SK-N-SH (cell line): ENCODE measurements around the gene OR5H15. TPM values are rescaled to one million over a fixed set of nuclear protein-coding genes. Genes with fewer than 3 reads are reported as not detected.

Experiments
- CTCF ChIA-PET: fragments of 300-600, 350-600 bp; formaldehyde crosslinking; extraction: SDS; loops from one replicate; lab custom pipeline; 2021; lab: Yijun Ruan, JAX
- POLR2A ChIA-PET: fragments of 350-600 bp; sonication (Branson Sonifier 250); formaldehyde crosslinking; extraction: SDS; loops from one replicate; lab custom pipeline; 2020; ENCODE audit warnings: antibody characterized with exemption, inconsistent platforms; lab: Yijun Ruan, JAX
- DNase-seq: peaks from one replicate; pipeline ENCODE4 v3.0.0; 2012
- H2AFZ ChIP-seq: fragments of 200-600 bp; sonication (generic); 2 replicates; pipeline ENCODE4 v1.8.1; 2016; ENCODE audit warnings: antibody characterized with exemption, mild to moderate bottlenecking, low read depth
- H3F3A ChIP-seq: fragments of 200-600 bp; sonication (generic); replicated peaks from 2 replicates; pipeline ENCODE3; 2016; ENCODE audit warnings: antibody characterized with exemption, mild to moderate bottlenecking; ENCODE audit not compliant: insufficient read depth
- H3K27ac ChIP-seq, 2 experiments: fragments of 200-500 bp in 1 of 2; fragments of 200-600 bp in 1 of 2; sonication (Bioruptor generic) in 1 of 2; sonication (generic), shearing (Covaris generic) in 1 of 2; 2 replicates each; pipeline versions ENCODE4 v1.5.1 to v1.6.1; 2014 to 2016; ENCODE audit warnings: low read depth in 2 of 2, inconsistent platforms in 1 of 2, low read length in 1 of 2, mild to moderate bottlenecking in 1 of 2, mixed read lengths in 1 of 2
- H3K27me3 ChIP-seq: fragments of 200-600 bp; sonication (generic), shearing (Covaris generic); 2 replicates; pipeline ENCODE4 v1.6.1; 2016; ENCODE audit warnings: mixed run types; ENCODE audit not compliant: insufficient read depth
- H3K36me3 ChIP-seq, 2 experiments: fragments of 200-500 bp in 1 of 2; fragments of 200-600 bp in 1 of 2; sonication (Bioruptor generic) in 1 of 2; sonication (generic) in 1 of 2; replicated peaks in 1 of 2; 2 replicates each; pipeline versions ENCODE3 to v1.5.1; 2014 to 2016; ENCODE audit warnings: low read length in 1 of 2, mild to moderate bottlenecking in 1 of 2; ENCODE audit not compliant: insufficient read depth in 2 of 2, control insufficient read depth in 1 of 2
- H3K4me1 ChIP-seq, 2 experiments: fragments of 200-500 bp in 1 of 2; fragments of 200-600 bp in 1 of 2; sonication (Bioruptor generic) in 1 of 2; sonication (generic), shearing (Covaris generic) in 1 of 2; 2 replicates each; pipeline versions ENCODE4 v1.5.1 to v1.6.1; 2014 to 2016; ENCODE audit warnings: low read depth in 1 of 2, low read length in 1 of 2, mixed run types in 1 of 2; ENCODE audit not compliant: insufficient read depth in 2 of 2, control insufficient read depth in 1 of 2
- H3K4me2 ChIP-seq: fragments of 200-600 bp; sonication (generic), shearing (Covaris generic); 2 replicates; pipeline ENCODE4 v1.6.1; 2017; ENCODE audit warnings: mixed run types
- H3K4me3 ChIP-seq, 2 experiments: fragments of 200-500 bp in 1 of 2; fragments of 200-600 bp in 1 of 2; sonication (Bioruptor generic) in 1 of 2; sonication (generic), shearing (Covaris generic) in 1 of 2; 2 replicates each; pipeline versions ENCODE4 v1.5.1 to v1.8.1; 2014 to 2016; ENCODE audit warnings: low read depth in 2 of 2, inconsistent platforms in 1 of 2, low read length in 1 of 2, mild to moderate bottlenecking in 1 of 2, mixed read lengths in 1 of 2, moderate library complexity in 1 of 2
- H3K79me2 ChIP-seq: fragments of 200-600 bp; sonication (generic); 2 replicates; pipeline ENCODE4 v1.8.1; 2017; ENCODE audit warnings: mild to moderate bottlenecking; ENCODE audit not compliant: insufficient read depth
- H3K9ac ChIP-seq: fragments of 200-600 bp; sonication (generic); 2 replicates; pipeline ENCODE4 v1.6.1; 2017; ENCODE audit warnings: mixed run types
- H3K9me2 ChIP-seq: fragments of 200-600 bp; sonication (generic); 2 replicates; pipeline ENCODE4 v1.6.1; 2017; ENCODE audit warnings: mixed run types
- H3K9me3 ChIP-seq: fragments of 200-600 bp; sonication (generic); 2 replicates; pipeline ENCODE4 v1.6.1; 2017; ENCODE audit warnings: mixed run types, mild to moderate bottlenecking, moderate library complexity
- H4K20me1 ChIP-seq: fragments of 200-600 bp; sonication (generic); 2 replicates; pipeline ENCODE4 v1.6.1; 2017; ENCODE audit warnings: mild to moderate bottlenecking, mixed run types; ENCODE audit not compliant: insufficient read depth
- CHD2 ChIP-seq: fragments of 150-350 bp; IDR thresholded peaks from 2 replicates; pipeline ENCODE4 v1.6.1; 2018; ENCODE audit warnings: low read length; ENCODE audit not compliant: partially characterized antibody
- EP300 ChIP-seq, 2 experiments: IDR thresholded peaks; 2 replicates each; pipeline versions ENCODE4 v1.4.0 to v1.6.1; 2012; ENCODE audit warnings: borderline replicate concordance in 1 of 2, low read depth in 1 of 2, low read length in 1 of 2
- GATA2 ChIP-seq: sonication (generic); formaldehyde crosslinking; IDR thresholded peaks from 2 replicates; pipeline ENCODE4 v1.5.0; 2020; ENCODE audit warnings: mild to moderate bottlenecking, missing genetic modification reagents
- MXI1 ChIP-seq: IDR thresholded peaks from 2 replicates; pipeline ENCODE4 v1.6.1; 2012; ENCODE audit warnings: mild to moderate bottlenecking, low read depth, low read length, improper control_type of control experiment
- NFIC ChIP-seq: IDR thresholded peaks from 2 replicates; pipeline ENCODE4 v1.4.0; 2012; ENCODE audit warnings: borderline replicate concordance
- NRF1 ChIP-seq: IDR thresholded peaks from 2 replicates; pipeline ENCODE4 v1.6.1; 2012; ENCODE audit warnings: low read depth, mild to moderate bottlenecking, low read length
- RAD21 ChIP-seq: IDR thresholded peaks from 2 replicates; pipeline ENCODE4 v1.6.1; 2012; ENCODE audit warnings: mild to moderate bottlenecking, low read length
- RFX5 ChIP-seq: IDR thresholded peaks from 2 replicates; pipeline ENCODE4 v1.6.1; 2012; ENCODE audit warnings: mild to moderate bottlenecking, improper control_type of control experiment, low read length
- RXRA ChIP-seq: IDR thresholded peaks from 2 replicates; pipeline ENCODE4 v1.4.0; 2012; ENCODE audit warnings: low read depth, mild to moderate bottlenecking, borderline replicate concordance
- SMC3 ChIP-seq: IDR thresholded peaks from 2 replicates; pipeline ENCODE4 v1.6.1; 2012; ENCODE audit warnings: low read depth, low read length, improper control_type of control experiment
- TCF12 ChIP-seq: IDR thresholded peaks from 2 replicates; pipeline ENCODE4 v1.4.0; 2012
- USF1 ChIP-seq: IDR thresholded peaks from 2 replicates; pipeline ENCODE4 v1.4.0; 2012; ENCODE audit warnings: low read depth, borderline replicate concordance
- YY1 ChIP-seq: IDR thresholded peaks from 2 replicates; pipeline ENCODE4 v1.4.0; 2012; ENCODE audit warnings: low read depth, mild to moderate bottlenecking
- WGBS: methylation state at CpG from one replicate; pipeline ENCODE4 v1.1.6; 2017; ENCODE audit warnings: low lambda C conversion rate; 5-methylcytosine and 5-hydroxymethylcytosine counted together
- polyA plus RNA-seq, 3 experiments: library from polyadenylated mRNA; depleted of rRNA; stranded (reverse); fragments of >200 nt; gene quantifications; 2 replicates each; pipeline ENCODE4 v1.2.3, GENCODE V29; 2012
- TF ChIP-seq, protein P1 (sequence below): fragments of 150-350 bp; IDR thresholded peaks from 2 replicates; pipeline ENCODE4 v1.6.1; 2017; ENCODE audit warnings: antibody characterized with exemption, low read length, low read depth, borderline replicate concordance
- TF ChIP-seq, protein P2 (sequence below): IDR thresholded peaks from 2 replicates; pipeline ENCODE4 v1.4.0; 2012; ENCODE audit warnings: low read depth

The OR5H15 gene
- polyA plus RNA-seq, 1 of the 3 experiments (the other 2 are of a cell fraction): not detected

GRCh38 chr3:98172621-98173020 lies 6.1 kb downstream of the OR5H15 start:
- no peak for DNase-seq
- POLR2A ChIA-PET: no interaction called here
- 6% methylated on average over 7 of the region's 7 CpGs for WGBS

GRCh38 chr3:98180319-98180890 lies 13.9 kb downstream of the OR5H15 start:
- no peak for DNase-seq
- H3K79me2 ChIP-seq: no peaks in the 10 kb centered on the region
- ChIA-PET POLR2A (no interaction called here), CTCF (no interaction called here)
- H3K9me3 ChIP-seq: no peaks in the 10 kb centered on the region
- no peaks in the 10 kb centered on the region for H3K4me1 ChIP-seq
- no peak overlapping the region for H3K9ac ChIP-seq
- TF ChIP-seq SMC3 (no peak), YY1 (no peak), USF1 (no peak), CHD2 (no peak), GATA2 (CRISPR knock-in tag) (no peak)
- TF ChIP-seq, protein P1, sequence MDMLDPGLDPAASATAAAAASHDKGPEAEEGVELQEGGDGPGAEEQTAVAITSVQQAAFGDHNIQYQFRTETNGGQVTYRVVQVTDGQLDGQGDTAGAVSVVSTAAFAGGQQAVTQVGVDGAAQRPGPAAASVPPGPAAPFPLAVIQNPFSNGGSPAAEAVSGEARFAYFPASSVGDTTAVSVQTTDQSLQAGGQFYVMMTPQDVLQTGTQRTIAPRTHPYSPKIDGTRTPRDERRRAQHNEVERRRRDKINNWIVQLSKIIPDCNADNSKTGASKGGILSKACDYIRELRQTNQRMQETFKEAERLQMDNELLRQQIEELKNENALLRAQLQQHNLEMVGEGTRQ: no peak
- no peaks in the 10 kb centered on the region for H3F3A ChIP-seq
- H3K27me3 ChIP-seq: no peaks in the 10 kb centered on the region; the same call in 1 of the 2 replicates
- WGBS: 2% methylated on average over 3 of the region's 3 CpGs
- no peaks in the 10 kb centered on the region for H3K36me3 ChIP-seq
- no peak overlapping the region for H2AFZ ChIP-seq
- H3K4me3 ChIP-seq: no peak overlapping the region
- H3K27ac ChIP-seq: no peak overlapping the region
- H3K4me2 ChIP-seq: no peak overlapping the region
- no peaks in the 10 kb centered on the region for H3K9me2 ChIP-seq
- no peaks in the 10 kb centered on the region for H4K20me1 ChIP-seq

More at GRCh38 chr3:98172621-98173020, 6.1 kb downstream of the OR5H15 start:
- H2AFZ ChIP-seq: peak overlapping the region; percentile 49; the same call in 1 of the 2 replicates
- no peaks in the 10 kb centered on the region for H3K27me3 ChIP-seq
- CTCF ChIA-PET: interaction anchor here (0.7 to 1.0 kb wide), 2 partner anchors 10 to 16 kb away, joined by 3 read pairs; no protein-coding TSS in a partner anchor
- no peaks in the 10 kb centered on the region for H3K9me2 ChIP-seq
- TF ChIP-seq RAD21 (no peak), USF1 (peak; percentile 33; the same call in 1 of the 2 replicates)
- TF ChIP-seq, all 33 proteins: peak for 1
- no peak overlapping the region for H3K27ac ChIP-seq
- H3K36me3 ChIP-seq: no peaks in the 10 kb centered on the region
- H3K4me2 ChIP-seq: no peak overlapping the region
- H3K4me3 ChIP-seq: no peak overlapping the region
- H3K4me1 ChIP-seq: no peaks in the 10 kb centered on the region
- H3F3A ChIP-seq: no peaks in the 10 kb centered on the region
- no peaks in the 10 kb centered on the region for H3K9me3 ChIP-seq
- no peaks in the 10 kb centered on the region for H3K79me2 ChIP-seq
- H3K9ac ChIP-seq: no peak overlapping the region
- no peaks in the 10 kb centered on the region for H4K20me1 ChIP-seq

DNA sequence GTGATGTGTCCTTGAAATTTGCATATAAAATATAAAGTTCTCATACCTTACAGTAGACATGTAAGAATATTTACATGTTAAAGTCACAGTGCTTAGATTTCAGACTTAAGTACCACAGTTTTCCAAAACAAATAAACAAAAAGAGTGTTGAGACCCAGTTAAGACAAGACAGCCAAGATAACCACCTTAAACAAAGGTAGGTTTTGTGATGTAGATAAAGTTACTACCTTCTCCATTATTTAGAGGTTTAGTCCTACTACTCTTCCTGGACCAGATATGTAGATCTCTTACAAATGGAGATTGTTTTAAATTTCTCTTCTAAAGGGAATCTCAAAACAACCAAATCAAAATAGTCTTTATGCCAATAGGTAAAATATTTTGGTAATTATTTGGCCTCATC lies 15.7 kb downstream of the OR5H15 start:
- Histone ChIP-seq H3K9me2 (no peaks in the 10 kb centered on the region), H2AFZ (no peak overlapping the region), H3K27ac (no peak overlapping the region), H3K79me2 (no peaks in the 10 kb centered on the region), H3K4me3 (no peak overlapping the region), H3K9ac (no peak overlapping the region), H3K4me2 (no peak overlapping the region), H3K27me3 (no peaks in the 10 kb centered on the region; the same call in 1 of the 2 replicates), H3F3A (no peaks in the 10 kb centered on the region), H3K4me1 (no peaks in the 10 kb centered on the region), H4K20me1 (no peaks in the 10 kb centered on the region), H3K36me3 (no peaks in the 10 kb centered on the region), H3K9me3 (no peaks in the 10 kb centered on the region)
- CTCF ChIA-PET: interaction anchor here (1.0 kb wide), 1 partner anchor 10 kb away, joined by 3 read pairs; no protein-coding TSS in a partner anchor
- POLR2A ChIA-PET: no interaction called here
- TF ChIP-seq, protein P2, sequence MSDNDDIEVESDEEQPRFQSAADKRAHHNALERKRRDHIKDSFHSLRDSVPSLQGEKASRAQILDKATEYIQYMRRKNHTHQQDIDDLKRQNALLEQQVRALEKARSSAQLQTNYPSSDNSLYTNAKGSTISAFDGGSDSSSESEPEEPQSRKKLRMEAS: no peak
- no peak for TF ChIP-seq EP300 (IDR thresholded peaks at IDR 0.05; ENCODE audit: borderline replicate concordance in 1 of 2, low read depth in 1 of 2, low read length in 1 of 2)
- no peak for TF ChIP-seq RFX5
- TF ChIP-seq GATA2 (CRISPR knock-in tag): no peak
- TF ChIP-seq RXRA: no peak
- no peak for TF ChIP-seq CHD2
- no peak for TF ChIP-seq SMC3
- no peak for TF ChIP-seq YY1
- no peak for TF ChIP-seq NFIC
- TF ChIP-seq NRF1: no peak
- no peak for TF ChIP-seq TCF12
- TF ChIP-seq MXI1: no peak
- no peak for DNase-seq
